ENCODE results near the gene TSR1. TPM values are rescaled to one million over a fixed set of nuclear protein-coding genes. Genes with fewer than 3 reads are reported as not detected.

Gene TSR1
- total and polyA plus RNA-seq, 9 of the 15 experiments (the other 6 are each of a cell fraction or from before 2014, with no cell fraction given), result 16.4 to 87.5 (median 55.2) TPM

DNA sequence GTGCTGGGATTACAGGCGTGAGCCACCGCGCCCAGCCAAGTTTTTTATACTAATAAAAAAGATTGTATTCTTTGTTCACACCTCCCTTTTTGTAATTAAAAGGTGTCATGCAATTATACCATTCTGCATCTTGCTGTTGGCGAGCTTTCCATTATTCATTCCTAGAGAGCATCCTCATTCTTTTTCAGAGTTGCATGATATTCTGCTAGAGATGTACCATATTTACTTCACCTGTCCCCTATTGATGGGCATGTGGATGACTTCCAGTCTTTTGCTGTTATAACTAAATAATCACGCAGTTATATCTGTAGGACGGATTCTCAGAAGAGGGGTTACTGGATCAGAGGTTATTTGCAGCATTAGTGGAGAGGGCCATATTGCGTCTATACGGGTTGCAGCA, 18.1 kb upstream of the TSR1 start (continued):
- TF ChIP-seq, protein P1, sequence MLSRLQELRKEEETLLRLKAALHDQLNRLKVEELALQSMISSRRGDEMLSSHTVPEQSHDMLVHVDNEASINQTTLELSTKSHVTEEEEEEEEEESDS (CRISPR knock-in tag; IDR thresholded peaks at IDR 0.05), result no peak
- TF ChIP-seq ZC3H8 (IDR thresholded peaks at IDR 0.05) (no peak), ZNF133 (CRISPR knock-in tag; IDR thresholded peaks at IDR 0.05) (no peak), SAFB2 (IDR thresholded peaks at IDR 0.05; ENCODE audit: borderline replicate concordance, low read depth, low read length, severe bottlenecking) (no peak), HSF4 (CRISPR knock-in tag; IDR thresholded peaks at IDR 0.05; ENCODE audit: borderline replicate concordance) (no peak), PTBP1 (IDR thresholded peaks at IDR 0.05; ENCODE audit: low read depth, low read length) (no peak)

GRCh38 chr17:2351269-2351668, 15.0 kb upstream of the TSR1 start:
- FAIRE-seq (no peak), ATAC-seq (no peak), DNase-seq (ENCODE audit: extremely low read depth in 1 of 4, low spot score in 3 of 4) (no peak)
- no peaks in the 10 kb centered on the region for H3K9me1 ChIP-seq (ENCODE audit: control insufficient read depth, insufficient read depth, low read length)
- BruUV-seq (replicated peaks), result no TSS peak
- no peak overlapping the region for H3K27ac ChIP-seq (ENCODE audit: extremely low read depth, low read depth, low read length)
- peaks cover 0 to 8% of the 10 kb centered on the region in 2 experiments; a peak in 2 of 5 replicates for H3K4me1 ChIP-seq (replicated peaks in 1 of 2; ENCODE audit: control insufficient read depth in 2 of 2, insufficient read depth in 2 of 2, low read length in 2 of 2)
- WGBS (ENCODE audit: insufficient coverage, low coverage, missing lambda C conversion rate), result 88% methylated on average over 5 of the region's 6 CpGs
- no peaks in the 10 kb centered on the region for H4K20me1 ChIP-seq (replicated peaks; ENCODE audit: control insufficient read depth, insufficient read depth, low read length)
- intact Hi-C loops (cut with micrococcal nuclease), result loop anchor here (5.0 kb wide), 1 partner anchor 299 kb away; no protein-coding TSS in a partner anchor
- in situ Hi-C loops (cut with MboI), result no loop called here
- H3K79me2 ChIP-seq (ENCODE audit: control insufficient read depth, insufficient read depth, low read length), result no peaks in the 10 kb centered on the region
- H3K9me3 ChIP-seq (replicated peaks; ENCODE audit: control insufficient read depth, insufficient read depth, low read depth, low read length), result no peaks in the 10 kb centered on the region
- no peak overlapping the region for H3K4me3 ChIP-seq
- no peak overlapping the region for H2AFZ ChIP-seq (ENCODE audit: low read depth, low read length)
- no peaks in the 10 kb centered on the region for H3K36me3 ChIP-seq (ENCODE audit: control insufficient read depth, insufficient read depth, low read length)
- no peaks in the 10 kb centered on the region for H3K27me3 ChIP-seq (ENCODE audit: control insufficient read depth in 2 of 2, insufficient read depth in 2 of 2, low read length in 2 of 2)
- no peak overlapping the region for H3K4me2 ChIP-seq (ENCODE audit: insufficient read depth, low read length)
- CTCF ChIA-PET (ENCODE audit: low intra/inter-chr PET ratio), result no interaction called here
- POLR2A ChIA-PET, result interaction anchor here (1.1 kb wide), 1 partner anchor 10 kb away, joined by 3 read pairs; no protein-coding TSS in a partner anchor
- no peak overlapping the region for H3K9ac ChIP-seq (ENCODE audit: insufficient read depth in 1 of 2, low read depth in 2 of 2, low read length in 2 of 2)
- TF ChIP-seq ELK1 (CRISPR knock-in tag; IDR thresholded peaks at IDR 0.05) (no peak), ZNF184 (CRISPR knock-in tag; IDR thresholded peaks at IDR 0.05) (no peak), MLLT1 (IDR thresholded peaks at IDR 0.05) (no peak), ZNF764 (CRISPR knock-in tag; IDR thresholded peaks at IDR 0.05; ENCODE audit: low read depth) (no peak), ZNF707 (CRISPR knock-in tag; conservative IDR thresholded peaks at IDR 0.05) (no peak), DNMT1 (IDR thresholded peaks at IDR 0.05) (no peak), PHB (CRISPR knock-in tag; IDR thresholded peaks at IDR 0.05) (no peak), ATF6 (CRISPR knock-in tag; IDR thresholded peaks at IDR 0.05) (no peak), MCM5 (IDR thresholded peaks at IDR 0.05; ENCODE audit: low read depth) (no peak)
- TF ChIP-seq, protein P2, sequence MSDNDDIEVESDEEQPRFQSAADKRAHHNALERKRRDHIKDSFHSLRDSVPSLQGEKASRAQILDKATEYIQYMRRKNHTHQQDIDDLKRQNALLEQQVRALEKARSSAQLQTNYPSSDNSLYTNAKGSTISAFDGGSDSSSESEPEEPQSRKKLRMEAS (CRISPR knock-in tag; IDR thresholded peaks at IDR 0.05), result no peak
